Fibroblast of the aortic adventitia (primary cell): ENCODE measurements around the gene ANKRD13C. TPM values are rescaled to one million over a fixed set of nuclear protein-coding genes. Genes with fewer than 3 reads are reported as not detected.

Experiments
- DNase-seq: peaks from one replicate; pipeline ENCODE4 v3.0.0-alpha.2; 2010; ENCODE audit warnings: low read depth
- H3K4me3 ChIP-seq: 2 replicates; pipeline ENCODE4 v1.5.1; 2011; ENCODE audit warnings: low read depth, mild to moderate bottlenecking, control low read depth, low read length, moderate library complexity
- CTCF ChIP-seq: IDR thresholded peaks from 2 replicates; pipeline ENCODE4 v1.5.1; 2011; ENCODE audit warnings: mild to moderate bottlenecking, low read length, control low read depth, inconsistent platforms; ENCODE audit not compliant: insufficient read depth
- total RNA-seq: library from RNA; depleted of rRNA; stranded (reverse); fragments of >200 nt; gene quantifications from 2 replicates; pipeline ENCODE4 v1.2.3, GENCODE V29; 2012; ENCODE audit warnings: low replicate concordance

ANKRD13C gene
- total RNA-seq, 1 donor, result 37.7 TPM

- DNase-seq, result no peak
- no peak overlapping the region for H3K4me3 ChIP-seq
- TF ChIP-seq CTCF, result no peak
Observed at GRCh38 chr1:70278710-70279109, 75.8 kb downstream of the ANKRD13C start.

- no peak for TF ChIP-seq CTCF
- no peak for DNase-seq
- H3K4me3 ChIP-seq, result no peak overlapping the region
Observed at GRCh38 chr1:70277875-70278274, 76.6 kb downstream of the ANKRD13C start.

- no peak overlapping the region for H3K4me3 ChIP-seq
- DNase-seq, result no peak
- no peak for TF ChIP-seq CTCF
Observed at GRCh38 chr1:70265946-70266345, 88.6 kb downstream of the ANKRD13C start.

GRCh38 chr1:70264839-70265238 is 89.7 kb downstream of the ANKRD13C start:
- DNase-seq, result no peak
- H3K4me3 ChIP-seq, result no peak overlapping the region
- TF ChIP-seq CTCF, result no peak

GRCh38 chr1:70256664-70257063 is 97.9 kb downstream of the ANKRD13C start:
- no peak for DNase-seq
- TF ChIP-seq CTCF, result no peak
- H3K4me3 ChIP-seq, result no peak overlapping the region

- no peak overlapping the region for H3K4me3 ChIP-seq
- DNase-seq, result no peak
- TF ChIP-seq CTCF, result no peak
Observed at GRCh38 chr1:70248729-70249128, 105.8 kb downstream of the ANKRD13C start.

GRCh38 chr1:70247768-70248167 is 106.8 kb downstream of the ANKRD13C start:
- no peak for DNase-seq
- TF ChIP-seq CTCF, result no peak
- no peak overlapping the region for H3K4me3 ChIP-seq
